HL-60/S4 treated with phorbol 12-myristate 13-acetate at 8.2 ng/mL for 4 days and 3 days (cell line): ENCODE data around the gene SLIT2.

ENCODE experiments used
- in situ Hi-C: fragments of 300-500 bp; cut with MboI; formaldehyde crosslinking; loops from 2 replicates; pipeline ENCODE4 v1.15.0; 2022; ENCODE audit warnings: low sequenced_read_pairs

SLIT2 gene, protein sequence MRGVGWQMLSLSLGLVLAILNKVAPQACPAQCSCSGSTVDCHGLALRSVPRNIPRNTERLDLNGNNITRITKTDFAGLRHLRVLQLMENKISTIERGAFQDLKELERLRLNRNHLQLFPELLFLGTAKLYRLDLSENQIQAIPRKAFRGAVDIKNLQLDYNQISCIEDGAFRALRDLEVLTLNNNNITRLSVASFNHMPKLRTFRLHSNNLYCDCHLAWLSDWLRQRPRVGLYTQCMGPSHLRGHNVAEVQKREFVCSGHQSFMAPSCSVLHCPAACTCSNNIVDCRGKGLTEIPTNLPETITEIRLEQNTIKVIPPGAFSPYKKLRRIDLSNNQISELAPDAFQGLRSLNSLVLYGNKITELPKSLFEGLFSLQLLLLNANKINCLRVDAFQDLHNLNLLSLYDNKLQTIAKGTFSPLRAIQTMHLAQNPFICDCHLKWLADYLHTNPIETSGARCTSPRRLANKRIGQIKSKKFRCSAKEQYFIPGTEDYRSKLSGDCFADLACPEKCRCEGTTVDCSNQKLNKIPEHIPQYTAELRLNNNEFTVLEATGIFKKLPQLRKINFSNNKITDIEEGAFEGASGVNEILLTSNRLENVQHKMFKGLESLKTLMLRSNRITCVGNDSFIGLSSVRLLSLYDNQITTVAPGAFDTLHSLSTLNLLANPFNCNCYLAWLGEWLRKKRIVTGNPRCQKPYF (N-terminal part only)

DNA sequence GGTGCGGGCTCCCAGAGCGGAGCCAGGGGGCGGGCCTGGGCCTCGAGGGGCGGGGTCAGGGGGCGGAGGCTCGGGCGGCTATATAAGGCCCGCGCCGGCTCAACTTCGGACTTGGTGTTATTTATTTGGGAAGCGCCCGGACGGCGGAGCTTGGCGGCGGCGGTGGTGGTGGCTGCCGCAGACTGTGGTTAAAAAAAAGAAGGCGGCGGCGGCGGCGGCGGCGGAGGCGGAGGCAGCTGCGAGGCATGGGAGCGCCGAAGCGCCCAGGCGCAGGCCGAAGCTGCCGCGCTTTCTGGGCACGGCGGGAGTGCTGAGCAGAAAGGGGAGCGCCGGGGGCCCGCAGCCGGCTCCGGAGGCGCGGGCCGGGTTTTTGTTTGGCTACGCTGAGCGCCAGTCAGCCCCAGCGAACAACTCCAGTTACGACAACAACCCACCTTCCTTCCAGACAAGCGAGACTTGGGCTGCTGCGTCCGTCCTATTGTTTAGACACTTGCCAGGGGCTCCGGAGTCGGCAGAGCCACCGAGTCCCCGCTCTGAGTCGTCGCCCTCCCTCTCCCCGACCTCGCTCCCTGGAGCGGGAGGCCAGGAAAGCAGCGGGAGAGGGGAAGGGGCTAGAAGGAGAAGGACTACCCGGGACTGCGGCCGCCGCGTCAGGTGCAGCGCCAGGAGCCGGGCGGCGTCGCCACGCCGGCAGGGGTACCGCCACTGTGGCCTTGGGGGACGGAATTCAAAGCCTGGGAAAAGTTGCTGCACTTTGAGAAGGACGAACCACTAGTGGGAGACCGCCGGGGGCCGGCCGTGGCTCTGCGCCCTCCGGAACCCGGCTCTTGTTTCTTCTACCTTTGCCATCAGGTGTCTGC is at the start of gene SLIT2:
SLIT2 (plus strand) TSS at position 110 of the 860 bp plus-strand sequence. CDS start 1,911 bp downstream, outside the sequence.
- in situ Hi-C loops: no loop called here

DNA sequence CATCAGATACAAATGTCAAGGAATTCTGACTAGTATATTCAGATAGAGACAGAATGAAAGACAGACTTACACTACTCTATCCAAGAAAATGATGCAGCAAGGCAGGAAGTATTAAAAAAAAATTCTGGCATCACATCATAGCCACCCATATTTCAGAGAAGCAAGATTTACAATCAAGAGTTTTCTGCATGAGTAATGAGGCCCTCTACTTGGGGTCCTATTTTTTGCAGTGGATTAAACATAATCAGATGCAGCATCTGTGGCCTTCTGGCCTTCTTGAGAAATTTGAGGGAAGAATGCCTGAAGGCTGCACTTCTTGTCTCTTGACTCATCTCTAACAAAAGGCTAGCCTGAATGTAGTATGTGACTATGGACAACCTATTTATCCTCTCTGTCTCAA is 48.2 kb upstream of the SLIT2 start:
- in situ Hi-C loops: no loop called here

DNA sequence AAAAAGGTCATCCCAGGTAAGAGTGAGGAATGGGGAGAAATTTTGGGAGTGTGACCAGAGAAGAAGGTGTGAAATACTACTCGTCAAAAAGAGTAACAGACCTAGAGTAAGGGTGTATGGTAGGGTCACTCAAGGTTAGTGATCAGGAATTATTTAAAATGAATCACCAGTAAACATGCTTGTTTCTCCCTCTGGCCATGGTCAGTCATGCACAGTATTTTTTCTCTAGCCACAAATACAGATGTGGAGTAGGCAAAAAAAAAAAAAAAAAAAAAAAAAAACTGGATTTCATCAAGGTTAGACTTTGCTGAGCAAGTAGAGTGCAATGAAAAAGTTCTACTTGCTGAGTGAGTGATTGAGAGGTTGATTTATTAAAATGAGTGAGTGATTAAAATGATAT is 34.2 kb upstream of the SLIT2 start:
- in situ Hi-C loops: no loop called here

DNA sequence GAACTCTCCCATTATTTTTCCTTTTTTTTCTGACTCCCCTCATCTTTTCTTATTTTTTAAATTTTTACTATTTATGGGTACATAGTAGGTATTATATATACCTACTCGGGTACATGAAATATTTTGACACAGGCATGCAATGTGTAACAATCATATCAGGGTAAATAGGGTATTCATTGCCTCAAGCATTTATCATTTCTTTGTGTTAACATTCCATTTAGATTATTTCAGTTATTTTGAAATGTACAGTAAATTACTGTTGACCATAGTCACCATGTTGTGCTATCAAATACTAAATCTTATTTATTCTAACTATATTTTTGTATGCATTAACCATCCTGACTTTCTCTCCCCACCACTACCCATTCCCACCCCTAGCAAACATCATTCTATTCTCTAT is 33.8 kb upstream of the SLIT2 start:
- in situ Hi-C loops: no loop called here

DNA sequence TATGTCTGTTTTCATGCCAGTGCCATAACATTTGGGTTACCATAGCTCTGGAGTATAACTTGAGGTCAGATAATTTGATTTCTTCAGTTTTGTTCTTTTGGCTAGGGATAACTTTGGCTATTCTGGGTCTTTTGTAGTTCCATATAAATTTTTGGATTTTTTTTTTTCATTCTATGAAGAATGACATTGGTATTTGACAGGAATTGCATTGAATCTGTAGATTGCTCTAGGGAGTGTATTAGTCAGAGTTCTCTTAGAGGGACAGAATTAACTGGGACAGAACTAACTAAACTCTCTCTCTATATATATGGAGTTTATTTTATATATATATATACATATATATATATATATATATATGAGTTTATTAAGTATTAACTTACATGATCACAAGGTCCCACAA is 32.2 kb upstream of the SLIT2 start:
- in situ Hi-C loops: no loop called here

DNA sequence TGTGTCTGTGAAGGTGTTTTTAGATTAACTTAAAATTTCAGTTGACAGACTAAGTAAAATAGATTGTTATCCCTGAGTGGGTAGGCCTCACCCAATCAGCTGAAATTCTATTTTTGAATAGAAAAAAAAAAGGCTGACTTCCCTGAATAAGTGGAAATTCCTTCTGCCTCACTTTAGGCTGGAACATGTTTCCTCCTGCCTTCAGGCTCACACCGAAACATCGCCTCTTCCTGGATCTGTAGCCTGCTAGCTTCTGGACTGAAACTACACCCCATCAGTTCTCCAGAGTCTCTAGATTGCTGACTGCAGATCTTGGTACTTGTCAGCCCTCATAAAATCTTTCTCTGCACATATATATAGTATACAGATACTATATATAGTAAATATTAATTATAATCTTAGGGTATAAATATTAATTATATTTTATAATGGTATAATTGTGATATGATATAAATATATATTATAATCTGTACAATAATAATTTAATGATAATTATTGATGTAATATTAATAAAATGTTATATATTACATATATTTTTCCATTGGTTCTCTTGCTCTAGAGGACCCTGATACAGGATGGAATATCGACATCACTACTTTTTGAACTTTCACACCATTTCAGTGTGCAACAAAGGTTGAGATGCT is 13.7 kb upstream of the SLIT2 start:
- in situ Hi-C loops: no loop called here

DNA sequence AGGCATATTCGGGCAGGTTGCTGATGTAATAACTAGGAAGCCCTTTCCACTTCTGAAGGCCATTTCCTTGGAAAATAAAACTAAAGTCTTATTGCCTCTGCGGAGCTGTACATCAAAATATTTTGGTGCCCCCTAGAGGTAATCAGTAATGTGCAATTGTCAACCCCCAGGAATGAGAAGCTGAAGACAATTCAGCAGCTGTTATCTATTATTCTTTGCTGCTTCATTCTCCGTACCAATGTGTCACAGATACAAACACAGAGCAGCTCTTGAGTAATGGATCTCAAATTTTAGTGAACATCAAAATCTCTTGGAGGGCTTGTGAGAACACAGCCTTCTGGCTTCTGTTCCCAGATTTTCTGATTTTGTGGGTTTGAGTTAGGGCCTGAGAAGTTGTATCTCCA is 3.5 kb upstream of the SLIT2 start:
- in situ Hi-C loops: no loop called here

DNA sequence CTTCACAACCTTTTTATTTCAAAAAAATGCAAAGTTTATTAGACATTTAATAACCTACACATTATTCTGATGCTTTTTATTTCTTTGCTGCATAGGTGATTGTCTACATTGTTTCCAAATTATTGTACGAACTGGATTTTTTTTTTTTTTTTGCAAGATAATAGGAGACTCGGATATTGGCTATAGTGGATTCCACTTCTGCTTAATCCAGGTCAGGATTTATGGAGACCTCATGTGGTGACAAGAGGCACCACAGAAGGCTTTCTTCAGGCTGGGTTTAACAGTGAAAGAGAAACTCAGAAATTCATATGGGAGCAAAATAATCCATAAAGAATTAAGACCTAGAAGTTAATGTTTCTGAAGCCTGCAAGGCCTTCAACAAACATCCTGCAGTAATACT is 2.4 kb upstream of the SLIT2 start:
- in situ Hi-C loops: no loop called here

DNA sequence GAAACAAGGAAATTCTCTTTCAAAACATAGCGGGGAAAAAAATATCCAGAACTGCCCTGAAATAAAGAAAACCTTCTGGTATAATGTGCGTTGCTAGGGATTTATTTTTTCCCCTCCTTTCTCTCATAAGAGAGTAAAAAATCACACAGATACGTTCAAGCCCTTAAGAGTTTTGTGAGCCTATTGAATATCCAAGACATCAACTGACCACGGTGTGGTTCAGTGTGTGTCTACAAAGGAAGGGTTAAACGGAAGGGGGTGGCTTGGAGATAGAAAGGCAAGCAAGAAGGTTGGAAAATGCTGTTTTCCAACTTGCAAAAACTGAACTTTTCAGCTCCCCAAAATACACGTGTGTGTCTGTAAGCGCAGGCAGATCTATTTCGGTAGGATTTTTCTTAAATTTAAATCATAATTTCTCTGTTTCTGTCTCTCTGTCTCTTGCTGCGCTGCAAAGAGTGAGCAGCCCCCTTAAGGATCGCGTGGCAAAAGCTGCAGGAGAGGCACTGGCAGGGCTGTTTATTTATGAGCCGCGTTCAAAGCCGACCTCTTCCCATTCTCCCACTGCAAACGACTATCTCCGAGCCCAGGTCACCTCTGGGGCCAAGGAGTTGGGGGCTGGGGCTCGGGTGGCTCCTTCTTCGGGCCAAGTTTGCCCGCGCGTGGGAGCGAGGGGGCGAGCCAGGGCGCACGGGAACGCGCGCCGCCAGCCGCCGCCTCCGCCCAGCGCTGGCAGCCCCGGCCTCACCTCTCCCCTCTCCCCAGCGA is 492 bp upstream of the SLIT2 start:
- in situ Hi-C loops: no loop called here

DNA sequence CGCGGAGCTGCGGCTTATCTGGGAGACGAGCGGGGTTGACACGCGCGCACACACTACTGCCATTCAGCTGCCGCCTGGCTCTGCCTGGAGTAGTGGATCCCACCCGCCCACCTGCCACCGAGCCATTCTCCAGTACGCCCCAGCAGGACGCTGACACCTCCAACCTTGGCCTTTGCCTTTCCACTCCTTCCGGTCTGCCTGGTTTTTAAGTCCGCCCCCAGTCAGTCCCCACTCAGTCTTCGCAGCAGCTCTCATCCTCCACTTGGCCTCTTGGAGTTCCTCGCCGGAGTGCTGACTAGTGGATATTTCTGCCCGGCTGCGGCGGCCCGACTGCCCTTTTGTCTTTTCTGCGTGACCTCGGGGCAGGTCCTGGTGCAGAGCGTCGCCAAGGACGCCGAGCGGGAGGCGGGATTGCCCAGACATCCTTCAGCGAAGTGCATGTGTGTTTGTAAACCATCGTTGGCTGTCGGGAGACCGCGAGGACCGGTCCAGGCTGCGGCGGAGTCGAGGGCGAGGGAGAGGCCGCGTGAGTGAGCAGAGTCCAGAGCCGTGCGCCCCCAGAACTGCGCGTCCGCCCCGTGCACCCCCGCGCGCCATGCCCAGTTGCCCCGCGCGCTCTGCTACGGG is 1.1 kb downstream of the SLIT2 start:
- in situ Hi-C loops: no loop called here

DNA sequence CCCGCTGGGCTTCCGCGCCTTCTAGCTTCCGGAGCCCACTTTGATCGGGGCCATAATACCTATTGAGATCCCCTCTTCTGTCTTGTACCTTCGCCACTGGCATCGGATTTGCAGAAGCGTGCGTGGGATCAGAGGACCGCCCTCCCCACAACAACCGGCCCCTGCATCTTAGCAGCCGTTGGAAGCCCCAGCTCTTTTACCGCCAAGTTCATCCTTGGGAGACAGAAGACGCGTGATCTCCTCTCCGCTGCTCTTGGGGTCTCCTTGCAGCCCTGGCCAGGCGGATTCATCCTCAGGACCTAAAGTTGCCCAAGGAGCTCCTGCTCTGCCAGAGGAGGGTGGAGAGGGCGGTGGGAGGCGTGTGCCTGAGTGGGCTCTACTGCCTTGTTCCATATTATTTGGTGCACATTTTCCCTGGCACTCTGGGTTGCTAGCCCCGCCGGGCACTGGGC is 1.6 kb downstream of the SLIT2 start:
- in situ Hi-C loops: no loop called here

DNA sequence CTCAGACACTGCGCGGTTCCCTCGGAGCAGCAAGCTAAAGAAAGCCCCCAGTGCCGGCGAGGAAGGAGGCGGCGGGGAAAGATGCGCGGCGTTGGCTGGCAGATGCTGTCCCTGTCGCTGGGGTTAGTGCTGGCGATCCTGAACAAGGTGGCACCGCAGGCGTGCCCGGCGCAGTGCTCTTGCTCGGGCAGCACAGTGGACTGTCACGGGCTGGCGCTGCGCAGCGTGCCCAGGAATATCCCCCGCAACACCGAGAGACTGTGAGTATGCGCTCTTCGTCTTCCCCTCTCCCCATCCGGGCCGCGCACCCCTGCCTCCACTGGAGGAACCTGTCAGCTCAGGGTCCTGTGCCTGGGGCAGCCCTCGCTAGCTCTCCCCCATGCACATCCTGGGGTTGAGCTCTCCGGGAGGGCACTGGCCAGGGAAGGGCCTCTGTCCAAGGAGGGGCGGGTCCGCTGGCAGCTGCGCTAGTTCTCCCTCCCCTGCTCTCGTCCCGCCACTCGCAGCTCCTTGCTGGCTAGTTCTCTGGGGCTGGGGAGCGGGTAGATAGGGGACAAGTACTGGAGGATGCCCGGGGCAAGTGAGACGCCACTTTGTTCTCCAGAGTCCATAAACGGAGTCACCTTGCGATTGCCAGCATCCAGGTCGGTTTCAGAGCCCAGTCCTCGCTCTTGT is 2.2 kb downstream of the SLIT2 start:
- in situ Hi-C loops: no loop called here

DNA sequence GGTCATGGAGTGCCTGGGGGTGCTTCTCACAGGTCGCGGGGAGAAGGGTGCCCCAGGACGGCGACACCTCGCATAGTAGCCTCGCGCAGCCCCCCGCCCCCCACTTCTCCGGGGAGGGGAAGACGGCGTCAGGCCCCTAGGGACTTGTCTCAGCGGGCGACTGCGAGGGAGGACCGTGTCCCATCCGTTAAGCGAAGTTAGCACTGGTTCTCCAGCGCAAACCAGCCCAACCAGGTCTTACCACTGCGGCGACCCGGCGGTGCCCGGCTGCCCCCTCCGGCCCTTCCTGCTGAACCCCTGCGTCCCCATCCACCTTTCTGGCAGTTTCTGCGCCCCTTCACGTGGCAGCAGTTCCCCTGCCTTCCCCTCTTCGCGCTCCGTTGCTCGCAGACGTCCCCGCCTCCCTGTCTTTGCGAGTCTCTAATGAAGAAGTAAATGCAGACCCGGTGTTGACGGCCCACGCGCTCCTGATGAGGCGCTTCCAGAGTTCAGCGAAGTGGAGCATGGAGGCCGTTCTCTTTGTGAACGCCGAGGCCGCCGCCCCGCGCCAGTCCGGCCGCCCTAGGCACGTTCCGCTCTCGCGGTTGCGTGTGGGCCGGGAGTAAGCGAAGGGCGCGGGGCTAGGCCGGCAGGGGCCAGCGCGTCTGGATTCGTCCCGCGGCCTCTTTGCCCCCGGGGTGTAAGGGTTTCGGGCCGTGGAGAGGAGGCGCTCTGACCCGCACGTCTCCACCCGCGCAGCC is 3.0 kb downstream of the SLIT2 start:
- in situ Hi-C loops: no loop called here

DNA sequence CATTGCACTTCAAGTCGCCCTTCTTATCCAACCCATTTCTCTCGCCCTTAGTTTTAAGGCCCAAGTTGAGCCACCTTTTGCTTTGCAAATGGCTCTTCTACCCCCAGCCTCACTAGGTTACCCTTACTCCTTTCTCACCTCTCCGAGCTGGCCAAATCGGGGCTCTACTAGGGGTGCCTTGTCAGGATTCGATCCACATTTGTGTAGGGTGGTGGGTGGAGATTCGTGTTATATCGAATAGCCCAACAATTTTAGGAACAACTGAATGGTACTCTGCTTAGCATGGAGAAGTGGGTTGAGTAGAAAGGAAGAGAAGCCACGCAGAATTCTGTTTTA is 3.5 kb downstream of the SLIT2 start:
- in situ Hi-C loops: no loop called here

DNA sequence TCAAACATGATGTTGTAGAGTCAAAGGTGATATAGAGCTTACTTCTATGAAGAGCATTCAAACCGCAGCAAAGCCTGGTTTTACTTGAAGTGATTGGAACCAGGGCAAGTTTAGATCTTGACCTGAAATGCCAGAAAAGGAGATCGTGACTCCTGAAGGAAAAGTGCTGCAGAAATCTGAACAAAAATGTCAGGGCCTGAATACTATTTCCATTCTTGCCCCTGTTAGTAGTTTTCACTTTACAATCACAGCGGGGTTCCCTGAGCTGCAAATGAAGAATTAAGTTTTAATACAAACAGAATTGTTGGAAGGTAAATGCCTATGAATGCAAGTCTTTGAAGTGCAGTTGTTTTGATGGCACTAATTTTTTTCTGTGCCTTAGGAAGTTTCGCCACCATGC is 4.1 kb downstream of the SLIT2 start:
- in situ Hi-C loops: no loop called here

DNA sequence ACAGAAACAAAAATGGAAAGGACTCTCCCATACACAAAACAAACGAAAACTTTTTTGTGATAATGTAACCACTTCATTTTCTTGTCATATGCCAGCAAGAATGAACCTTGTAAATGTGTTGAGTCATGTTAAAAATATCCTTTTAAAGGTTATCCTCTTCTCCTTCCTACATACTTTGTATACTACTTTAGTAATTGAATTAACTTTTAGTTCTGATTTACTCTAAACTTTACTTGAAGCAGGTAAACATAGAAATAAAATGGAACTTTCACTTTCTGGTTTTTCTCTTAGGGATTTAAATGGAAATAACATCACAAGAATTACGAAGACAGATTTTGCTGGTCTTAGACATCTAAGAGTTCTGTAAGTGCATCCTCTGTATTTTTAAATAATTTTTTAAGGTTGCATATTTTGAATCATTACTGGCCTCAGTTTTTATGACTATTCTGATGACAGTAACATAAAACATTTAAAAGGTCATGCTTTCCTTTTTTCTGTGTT is 4.7 kb downstream of the SLIT2 start:
- in situ Hi-C loops: no loop called here

DNA sequence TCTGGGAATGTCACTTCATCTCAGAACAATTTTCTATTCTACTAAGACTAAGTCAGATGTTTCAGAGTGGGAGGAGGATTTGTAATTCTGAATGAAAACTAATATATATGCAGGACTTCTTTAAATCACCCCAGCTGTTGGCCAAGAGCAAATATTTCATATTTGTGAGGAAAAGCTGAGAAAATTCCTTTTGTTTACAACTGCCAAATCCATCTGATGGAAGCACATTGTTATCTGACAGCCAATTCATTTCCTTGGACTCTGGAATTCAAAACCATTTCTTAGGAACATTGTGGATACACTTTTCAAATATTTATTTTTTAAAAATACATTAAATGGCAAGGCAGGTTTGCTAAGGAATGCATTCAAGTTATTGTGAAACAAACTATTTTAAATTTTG is 8.0 kb downstream of the SLIT2 start:
- in situ Hi-C loops: no loop called here

DNA sequence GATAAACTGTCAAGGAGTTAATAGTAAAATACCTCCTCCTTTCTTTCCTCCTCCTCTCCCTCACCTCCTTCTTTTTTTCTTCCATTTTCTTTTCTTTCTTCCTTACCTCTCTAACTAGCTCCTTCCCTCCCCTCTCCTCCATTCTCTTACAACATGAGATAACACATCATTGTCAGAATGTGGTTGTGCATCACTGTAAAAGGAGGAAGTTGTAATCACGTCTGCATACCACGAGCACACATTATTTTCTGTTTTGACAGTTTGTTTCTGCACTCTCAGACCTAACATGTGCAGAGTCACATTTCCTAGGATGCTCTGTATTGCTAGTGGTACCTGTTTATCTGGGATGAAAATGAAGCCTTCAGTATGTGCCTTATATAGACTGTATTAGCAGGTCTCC is 9.1 kb downstream of the SLIT2 start:
- in situ Hi-C loops: no loop called here
